Esophagus squamous epithelium (tissue), 4 donors: ENCODE measurements around the gene DIAPH3.

Source experiments
- CTCF ChIP-seq, 6 experiments: fragments of 450-650 bp in 4 of 6; fragments of 200-600 bp in 2 of 6; sonication (generic) in 2 of 6; IDR thresholded peaks; one replicate each; pipeline ENCODE4 v1.5.1; 2016 to 2019; ENCODE audit warnings: antibody characterized with exemption in 6 of 6, mild to moderate bottlenecking in 4 of 6, moderate library complexity in 4 of 6
- POLR2A ChIP-seq, 4 donors: fragments of 450-650 bp; IDR thresholded peaks; one replicate each; pipeline ENCODE4 v1.6.1; 2017; ENCODE audit warnings: antibody characterized with exemption in 4 of 4, mild to moderate bottlenecking in 4 of 4, moderate library complexity in 3 of 4

GRCh38 chr13:59677430-59677829, 486.3 kb downstream of the DIAPH3 start:
- TF ChIP-seq CTCF (IDR thresholded peaks at IDR 0.05) (no peak), POLR2A (IDR thresholded peaks at IDR 0.05) (no peak)
